OCI-LY1 (cell line): ENCODE data around the gene DHRSX.

Experiments used
- H2AFZ ChIP-seq: fragments of 200-600 bp; sonication (generic), shearing (Covaris generic); 2 replicates; pipeline ENCODE4 v1.6.0; 2014; ENCODE audit warnings: antibody characterized with exemption, mild to moderate bottlenecking, low read length
- H3F3A ChIP-seq: fragments of 200-600 bp; sonication (generic), shearing (Covaris generic); 2 replicates; pipeline ENCODE4 v1.6.0; 2014; ENCODE audit warnings: mild to moderate bottlenecking, antibody characterized with exemption, low read length, moderate library complexity; ENCODE audit not compliant: insufficient read depth
- H3K27ac ChIP-seq: fragments of 200-600 bp; sonication (generic); 2 replicates; pipeline ENCODE4 v1.5.1; 2014; ENCODE audit warnings: low read length, mixed run types, mild to moderate bottlenecking, low read depth; ENCODE audit not compliant: poor library complexity, severe bottlenecking
- H3K27me3 ChIP-seq: fragments of 200-600 bp; sonication (generic); 2 replicates; pipeline ENCODE4 v1.6.0; 2014; ENCODE audit warnings: antibody characterized with exemption, mild to moderate bottlenecking, low read length, moderate library complexity; ENCODE audit not compliant: insufficient read depth
- H3K36me3 ChIP-seq: fragments of 200-600 bp; sonication (generic); 2 replicates; pipeline ENCODE4 v1.6.1; 2014; ENCODE audit warnings: mild to moderate bottlenecking, antibody characterized with exemption, low read length, moderate library complexity, mixed read lengths; ENCODE audit not compliant: insufficient read depth
- H3K4me1 ChIP-seq: fragments of 200-600 bp; sonication (generic); 2 replicates; pipeline ENCODE4 v1.5.1; 2014; ENCODE audit warnings: mild to moderate bottlenecking, low read length, moderate library complexity; ENCODE audit not compliant: insufficient read depth, severe bottlenecking
- H3K4me2 ChIP-seq: fragments of 200-600 bp; sonication (generic), shearing (Covaris generic); 2 replicates; pipeline ENCODE4 v1.6.1; 2014; ENCODE audit warnings: low read length
- H3K4me3 ChIP-seq: fragments of 200-600 bp; sonication (generic); 2 replicates; pipeline ENCODE4 v1.5.1; 2014; ENCODE audit warnings: low read length, low read depth, mild to moderate bottlenecking, mixed read lengths; ENCODE audit not compliant: poor library complexity, severe bottlenecking
- H3K79me2 ChIP-seq: fragments of 200-600 bp; shearing (Covaris generic); 2 replicates; pipeline ENCODE4 v1.6.1; 2016; ENCODE audit warnings: mixed run types, low read length, mixed read lengths; ENCODE audit not compliant: insufficient read depth
- H3K9ac ChIP-seq: fragments of 200-600 bp; sonication (generic), shearing (Covaris generic); 2 replicates; pipeline ENCODE4 v1.6.1; 2014; ENCODE audit warnings: mild to moderate bottlenecking, low read length, mixed read lengths
- H3K9me2 ChIP-seq: fragments of 200-600 bp; sonication (generic), shearing (Covaris generic); 2 replicates; pipeline ENCODE4 v1.6.1; 2014; ENCODE audit warnings: low read depth, mild to moderate bottlenecking, low read length, mixed read lengths
- H3K9me3 ChIP-seq: fragments of 200-600 bp; shearing (Covaris generic); 2 replicates; pipeline ENCODE4 v1.6.1; 2014; ENCODE audit warnings: low read length, mixed read lengths
- H4K20me1 ChIP-seq: fragments of 200-600 bp; sonication (generic), shearing (Covaris generic); 2 replicates; pipeline ENCODE4 v1.6.0; 2016; ENCODE audit warnings: mild to moderate bottlenecking, low read length; ENCODE audit not compliant: insufficient read depth
- CTCF ChIP-seq: fragments of 200-600 bp; sonication (generic), shearing (Covaris generic); IDR thresholded peaks from 2 replicates; pipeline ENCODE4 v1.5.1; 2017; ENCODE audit warnings: mild to moderate bottlenecking, antibody characterized with exemption, low read length, moderate library complexity, mixed read lengths
- EZH2 ChIP-seq: fragments of 200-600 bp; sonication (generic), shearing (Covaris generic); IDR thresholded peaks from 2 replicates; pipeline ENCODE4 v1.8.0; 2017; ENCODE audit warnings: borderline replicate concordance, mixed run types, mild to moderate bottlenecking, antibody characterized with exemption, low read length, moderate library complexity, mixed read lengths

DHRSX gene

GRCh38 chrX:2432298-2432863, 68.4 kb downstream of the DHRSX start:
- no peaks in the 10 kb centered on the region for H3F3A ChIP-seq
- H3K4me1 ChIP-seq: peaks cover 11% of the 10 kb centered on the region
- no peaks in the 10 kb centered on the region for H4K20me1 ChIP-seq
- peak overlapping the region; percentile 12; the same call in 1 of the 2 replicates for H3K4me2 ChIP-seq
- H3K27me3 ChIP-seq: no peaks in the 10 kb centered on the region
- no peak overlapping the region for H3K4me3 ChIP-seq
- TF ChIP-seq CTCF: no peak
- TF ChIP-seq EZH2: no peak
- peak overlapping the region; percentile 60 for H3K27ac ChIP-seq
- no peak overlapping the region for H3K9ac ChIP-seq
- no peaks in the 10 kb centered on the region; the same call in 1 of the 2 replicates for H3K9me3 ChIP-seq
- peaks cover 17% of the 10 kb centered on the region for H3K36me3 ChIP-seq
- H3K79me2 ChIP-seq: no peaks in the 10 kb centered on the region
- H2AFZ ChIP-seq: no peak overlapping the region
- no peaks in the 10 kb centered on the region for H3K9me2 ChIP-seq

GRCh38 chrX:2430265-2430825, 70.4 kb downstream of the DHRSX start:
- Histone ChIP-seq H4K20me1 (no peaks in the 10 kb centered on the region), H3K4me3 (no peak overlapping the region), H3K4me2 (no peak overlapping the region), H3K4me1 (peaks cover 11% of the 10 kb centered on the region), H2AFZ (no peak overlapping the region), H3K27ac (no peak overlapping the region), H3F3A (no peaks in the 10 kb centered on the region), H3K9me2 (no peaks in the 10 kb centered on the region), H3K9ac (no peak overlapping the region), H3K27me3 (no peaks in the 10 kb centered on the region), H3K36me3 (peaks cover 28% of the 10 kb centered on the region), H3K9me3 (no peaks in the 10 kb centered on the region; the same call in 1 of the 2 replicates), H3K79me2 (no peaks in the 10 kb centered on the region)
- no peak for TF ChIP-seq EZH2
- TF ChIP-seq CTCF: no peak

- Histone ChIP-seq H3K4me2 (no peak overlapping the region), H3K27me3 (no peaks in the 10 kb centered on the region), H3K27ac (no peak overlapping the region), H3K4me3 (no peak overlapping the region), H3K79me2 (no peaks in the 10 kb centered on the region), H2AFZ (no peak overlapping the region), H3K9me3 (no peaks in the 10 kb centered on the region; the same call in 1 of the 2 replicates), H3K4me1 (peaks cover 7% of the 10 kb centered on the region), H3K36me3 (peaks cover 35% of the 10 kb centered on the region), H4K20me1 (no peaks in the 10 kb centered on the region), H3F3A (no peaks in the 10 kb centered on the region), H3K9me2 (no peaks in the 10 kb centered on the region), H3K9ac (no peak overlapping the region)
- TF ChIP-seq EZH2 (no peak), CTCF (no peak)
These were observed 73.0 kb downstream of the DHRSX start for GRCh38 chrX:2427737-2428136.
